Hippocampal formation (tissue), 2 donors: ENCODE measurements around the gene DNASE2.

ENCODE experiments used
- DNase-seq, 2 donors: peaks; one replicate each; lab custom pipeline; 2025; lab: John Stamatoyannopoulos, UW

Gene DNASE2

GRCh38 chr19:12886969-12887747 lies 5.9 kb upstream of the DNASE2 start, which contains the start of gene KLF1:
Gene KLF1 (minus strand): TSS chr19:12887201. CDS start chr19:12887140, 61 bp downstream.
- DNase-seq, result no peak

GRCh38 chr19:12886651-12886968 lies 5.4 kb upstream of the DNASE2 start:
- DNase-seq, result no peak

- DNase-seq, result no peak
Observed at GRCh38 chr19:12885749-12886650, 4.8 kb upstream of the DNASE2 start.

- DNase-seq, result peak in 1 of 2 donors; percentile 39
Observed at GRCh38 chr19:12884926-12885748, 3.9 kb upstream of the DNASE2 start.

- DNase-seq, result no peak
Observed at GRCh38 chr19:12884627-12884925, 3.3 kb upstream of the DNASE2 start.

- DNase-seq, result no peak
Observed at GRCh38 chr19:12884202-12884601, 3.0 kb upstream of the DNASE2 start.

GRCh38 chr19:12882589-12882988 lies 1.3 kb upstream of the DNASE2 start:
- no peak for DNase-seq

GRCh38 chr19:12880551-12881171 lies 588 bp downstream of the DNASE2 start:
- DNase-seq, result no peak

- no peak for DNase-seq
Observed at GRCh38 chr19:12875086-12875485, 6.2 kb downstream of the DNASE2 start.

GRCh38 chr19:12873891-12874745 lies 7.1 kb downstream of the DNASE2 start:
- no peak for DNase-seq

- no peak for DNase-seq
Observed at GRCh38 chr19:12872941-12873890, 8.0 kb downstream of the DNASE2 start.

- no peak for DNase-seq
Observed at GRCh38 chr19:12872255-12872654, 9.0 kb downstream of the DNASE2 start.

- no peak for DNase-seq
Observed at GRCh38 chr19:12871681-12872080, 9.6 kb downstream of the DNASE2 start.

- no peak for DNase-seq
Observed at GRCh38 chr19:12868540-12869112, 12.6 kb downstream of the DNASE2 start.

GRCh38 chr19:12867120-12868099 lies 13.8 kb downstream of the DNASE2 start:
- DNase-seq, result peak in 1 of 2 donors; percentile 10

GRCh38 chr19:12866416-12867119 lies 14.7 kb downstream of the DNASE2 start:
- DNase-seq, result no peak

GRCh38 chr19:12865746-12866415 lies 15.4 kb downstream of the DNASE2 start:
- no peak for DNase-seq
